ENCODE results near the gene TTLL11. TPM values are rescaled to one million over a fixed set of nuclear protein-coding genes. Genes with fewer than 3 reads are reported as not detected.

The TTLL11 gene
- total RNA-seq, 1 donor from 2014 or later, result 0.75 TPM

DNA sequence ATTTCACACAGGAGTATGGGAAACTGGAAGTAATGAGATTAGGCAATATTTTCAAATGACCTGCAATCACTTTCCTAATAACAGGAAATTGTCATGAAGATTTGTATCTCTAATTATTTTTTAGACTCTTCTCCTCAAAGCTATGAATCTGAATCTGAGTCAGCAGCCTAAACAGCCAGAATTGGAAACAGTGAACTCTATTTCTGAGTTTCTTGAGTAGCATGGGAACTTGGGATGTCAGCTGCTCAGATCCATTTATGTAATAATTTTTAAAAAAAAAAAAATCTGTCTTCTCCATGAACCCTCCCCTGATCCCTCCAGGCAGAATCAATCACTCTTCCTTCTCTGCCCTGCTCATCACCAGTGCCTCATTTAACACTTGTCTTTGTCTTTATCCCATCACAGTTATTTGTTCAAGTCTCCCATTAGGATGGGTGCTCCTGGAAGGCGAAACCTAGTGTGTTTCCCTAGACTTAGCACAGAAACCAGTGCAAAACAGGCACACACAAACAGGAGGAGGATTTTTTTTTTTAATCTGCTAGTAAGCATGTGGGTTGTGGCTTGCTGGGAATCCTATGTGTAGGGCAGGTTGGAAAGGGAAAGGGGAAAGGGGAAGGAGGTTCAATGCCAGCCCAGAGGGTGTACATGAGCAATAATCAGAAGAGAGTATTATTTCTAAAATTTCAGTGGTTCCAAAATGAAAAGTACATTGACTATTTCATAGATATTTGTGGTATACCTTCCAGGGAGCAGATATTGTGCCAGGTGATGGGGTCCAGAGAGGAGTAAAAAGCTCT, 186.8 kb downstream of the TTLL11 start:
- TF ChIP-seq, protein P1, sequence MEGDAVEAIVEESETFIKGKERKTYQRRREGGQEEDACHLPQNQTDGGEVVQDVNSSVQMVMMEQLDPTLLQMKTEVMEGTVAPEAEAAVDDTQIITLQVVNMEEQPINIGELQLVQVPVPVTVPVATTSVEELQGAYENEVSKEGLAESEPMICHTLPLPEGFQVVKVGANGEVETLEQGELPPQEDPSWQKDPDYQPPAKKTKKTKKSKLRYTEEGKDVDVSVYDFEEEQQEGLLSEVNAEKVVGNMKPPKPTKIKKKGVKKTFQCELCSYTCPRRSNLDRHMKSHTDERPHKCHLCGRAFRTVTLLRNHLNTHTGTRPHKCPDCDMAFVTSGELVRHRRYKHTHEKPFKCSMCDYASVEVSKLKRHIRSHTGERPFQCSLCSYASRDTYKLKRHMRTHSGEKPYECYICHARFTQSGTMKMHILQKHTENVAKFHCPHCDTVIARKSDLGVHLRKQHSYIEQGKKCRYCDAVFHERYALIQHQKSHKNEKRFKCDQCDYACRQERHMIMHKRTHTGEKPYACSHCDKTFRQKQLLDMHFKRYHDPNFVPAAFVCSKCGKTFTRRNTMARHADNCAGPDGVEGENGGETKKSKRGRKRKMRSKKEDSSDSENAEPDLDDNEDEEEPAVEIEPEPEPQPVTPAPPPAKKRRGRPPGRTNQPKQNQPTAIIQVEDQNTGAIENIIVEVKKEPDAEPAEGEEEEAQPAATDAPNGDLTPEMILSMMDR (IDR thresholded peaks at IDR 0.05), result no peak
- TF ChIP-seq EZH2 (IDR thresholded peaks at IDR 0.05) (no peak), EZH2phosphoT487 (IDR thresholded peaks at IDR 0.05) (no peak)
- H3K9ac ChIP-seq, result no peak overlapping the region
- H2AFZ ChIP-seq (replicated peaks), result no peak overlapping the region
- Mint-ChIP-seq H3K4me1 (peaks cover 2% of the 10 kb centered on the region), H3K27me3 (ENCODE audit: insufficient read depth, low read depth) (no peaks in the 10 kb centered on the region), H3K9me3 (no peaks in the 10 kb centered on the region), H3K36me3 (no peaks in the 10 kb centered on the region), H3K27ac (no peak overlapping the region), H3K4me3 (no peak overlapping the region)
- no peaks in the 10 kb centered on the region for H3F3A ChIP-seq (ENCODE audit: low read depth)
- H3K9me3 ChIP-seq (ENCODE audit: low read depth), result no peaks in the 10 kb centered on the region
- H3K27me3 ChIP-seq, result no peaks in the 10 kb centered on the region
- no peak overlapping the region for H3K4me2 ChIP-seq
- H3K4me1 ChIP-seq, result no peaks in the 10 kb centered on the region
- no peaks in the 10 kb centered on the region for H4K20me1 ChIP-seq (ENCODE audit: low read depth)
- no peak for DNase-seq (ENCODE audit: low spot score)
- no peaks in the 10 kb centered on the region for H3K36me3 ChIP-seq
- H3K4me3 ChIP-seq, result no peak overlapping the region
- H3K79me2 ChIP-seq (ENCODE audit: low read depth), result no peaks in the 10 kb centered on the region
- no peak overlapping the region for H3K27ac ChIP-seq

DNA sequence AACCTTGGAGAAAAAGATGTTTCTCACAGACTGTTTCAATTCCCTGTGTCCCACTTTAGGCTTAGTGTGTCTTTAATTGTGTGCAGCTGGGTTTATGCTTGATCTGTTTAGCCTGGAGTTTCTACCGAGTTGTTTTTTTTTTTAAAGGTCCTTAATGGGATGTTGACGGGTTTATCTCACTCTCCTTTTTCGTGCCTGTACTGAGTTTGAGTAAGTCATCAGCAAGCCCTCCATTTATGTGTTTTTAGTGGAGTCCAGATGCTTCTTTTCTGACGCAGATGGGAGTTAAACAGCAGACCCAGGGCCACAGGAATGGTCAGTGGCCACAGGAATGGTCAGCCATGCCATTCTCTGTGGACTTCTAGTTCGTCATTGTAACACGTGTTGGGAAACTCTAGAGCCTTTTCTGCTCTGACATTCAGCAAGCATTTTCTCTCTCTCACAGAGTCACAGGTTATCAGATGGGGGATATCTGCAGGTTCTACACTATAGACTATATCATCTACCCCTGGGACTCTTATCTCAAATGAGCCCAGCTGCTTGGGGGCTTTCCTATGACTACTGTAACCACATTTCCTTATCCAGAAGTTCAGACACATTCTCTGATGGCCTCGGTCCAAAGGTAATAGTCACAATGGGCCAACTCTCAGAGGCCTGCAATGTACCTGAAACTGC, 190.5 kb downstream of the TTLL11 start:
- Histone ChIP-seq H3K9me3 (ENCODE audit: low read depth) (peaks cover 11% of the 10 kb centered on the region), H3K79me2 (ENCODE audit: low read depth) (no peaks in the 10 kb centered on the region), H2AFZ (replicated peaks) (no peak overlapping the region), H3K4me2 (no peak overlapping the region), H3K9ac (no peak overlapping the region), H3K4me1 (peaks cover 8% of the 10 kb centered on the region), H3K4me3 (no peak overlapping the region), H4K20me1 (ENCODE audit: low read depth) (no peaks in the 10 kb centered on the region), H3K27me3 (no peaks in the 10 kb centered on the region), H3K27ac (no peak overlapping the region), H3K36me3 (no peaks in the 10 kb centered on the region), H3F3A (ENCODE audit: low read depth) (no peaks in the 10 kb centered on the region)
- no peak for TF ChIP-seq EZH2phosphoT487 (IDR thresholded peaks at IDR 0.05)
- H3K4me1 Mint-ChIP-seq, result peaks cover 12% of the 10 kb centered on the region
- no peak for DNase-seq (ENCODE audit: low spot score)
- no peak overlapping the region for H3K4me3 Mint-ChIP-seq
- H3K36me3 Mint-ChIP-seq, result peaks cover 2% of the 10 kb centered on the region
- peaks cover under 1% of the 10 kb centered on the region for H3K27me3 Mint-ChIP-seq (ENCODE audit: insufficient read depth, low read depth)
- H3K9me3 Mint-ChIP-seq, result peaks cover 7% of the 10 kb centered on the region
- no peak overlapping the region for H3K27ac Mint-ChIP-seq

DNA sequence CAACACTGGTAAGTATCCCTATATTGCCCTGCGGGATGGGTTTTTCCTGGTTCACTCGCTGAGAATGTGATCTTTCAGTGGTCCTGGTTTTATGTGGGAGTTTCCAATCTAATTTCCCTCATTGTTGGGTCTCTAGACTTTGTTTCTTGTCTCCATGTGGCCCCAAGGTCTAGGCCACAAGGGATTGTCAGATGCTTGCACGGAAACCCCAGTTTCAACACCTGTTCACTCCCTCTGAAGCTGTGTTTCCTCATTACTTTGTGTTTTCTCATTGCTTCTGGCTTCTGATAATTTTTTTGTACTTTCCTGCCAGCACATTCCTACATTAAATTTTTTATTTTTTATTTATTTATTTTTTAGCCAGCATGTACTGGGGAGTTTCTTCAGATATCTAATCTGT, 191.5 kb downstream of the TTLL11 start:
- Histone ChIP-seq H3F3A (ENCODE audit: low read depth) (peaks cover 3% of the 10 kb centered on the region), H3K4me2 (no peak overlapping the region), H3K9me3 (ENCODE audit: low read depth) (peaks cover 11% of the 10 kb centered on the region), H3K79me2 (ENCODE audit: low read depth) (no peaks in the 10 kb centered on the region), H3K4me1 (peaks cover 8% of the 10 kb centered on the region), H3K27ac (no peak overlapping the region), H2AFZ (replicated peaks) (no peak overlapping the region), H3K36me3 (no peaks in the 10 kb centered on the region), H3K4me3 (no peak overlapping the region), H4K20me1 (ENCODE audit: low read depth) (no peaks in the 10 kb centered on the region), H3K9ac (no peak overlapping the region), H3K27me3 (no peaks in the 10 kb centered on the region)
- Mint-ChIP-seq H3K27ac (no peak overlapping the region), H3K27me3 (ENCODE audit: insufficient read depth, low read depth) (peaks cover 4% of the 10 kb centered on the region), H3K36me3 (peaks cover 2% of the 10 kb centered on the region), H3K4me3 (no peak overlapping the region), H3K9me3 (peaks cover 7% of the 10 kb centered on the region), H3K4me1 (peaks cover 22% of the 10 kb centered on the region)
- no peak for TF ChIP-seq EZH2phosphoT487 (IDR thresholded peaks at IDR 0.05)
- TF ChIP-seq, protein P1 (IDR thresholded peaks at IDR 0.05), result no peak
- TF ChIP-seq EZH2 (IDR thresholded peaks at IDR 0.05), result no peak
- no peak for DNase-seq (ENCODE audit: low spot score)

DNA sequence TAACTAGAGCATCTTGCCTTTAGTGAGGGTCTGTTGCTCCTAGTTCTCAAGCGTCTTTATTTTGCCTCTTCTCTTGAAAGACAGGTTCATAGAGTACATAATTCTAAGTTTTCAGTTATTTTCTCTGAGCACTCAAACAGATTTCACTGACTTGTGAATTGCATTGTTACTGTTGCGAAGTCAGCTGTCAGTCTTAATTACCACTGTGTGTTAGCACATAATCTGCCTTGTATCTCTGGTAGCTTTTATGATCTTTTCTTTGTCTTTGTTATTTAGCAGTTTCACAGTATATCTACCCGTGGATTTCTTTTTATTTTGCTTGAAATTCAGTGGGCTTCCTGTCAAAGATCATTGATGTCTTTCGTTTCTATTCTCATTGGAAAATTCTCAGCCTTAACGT, 192.9 kb downstream of the TTLL11 start:
- H3K4me1 Mint-ChIP-seq, result peaks cover 25% of the 10 kb centered on the region
- Histone ChIP-seq H3K27ac (no peak overlapping the region), H3K27me3 (no peaks in the 10 kb centered on the region), H4K20me1 (ENCODE audit: low read depth) (no peaks in the 10 kb centered on the region), H3K9ac (no peak overlapping the region), H3K4me2 (no peak overlapping the region), H3K9me3 (ENCODE audit: low read depth) (peaks cover 11% of the 10 kb centered on the region), H3K36me3 (no peaks in the 10 kb centered on the region), H3K4me1 (peaks cover 8% of the 10 kb centered on the region), H3K79me2 (ENCODE audit: low read depth) (no peaks in the 10 kb centered on the region), H2AFZ (replicated peaks) (no peak overlapping the region), H3F3A (ENCODE audit: low read depth) (peaks cover 18% of the 10 kb centered on the region), H3K4me3 (no peak overlapping the region)
- TF ChIP-seq EZH2 (IDR thresholded peaks at IDR 0.05) (no peak), EZH2phosphoT487 (IDR thresholded peaks at IDR 0.05) (no peak)
- TF ChIP-seq, protein P1 (IDR thresholded peaks at IDR 0.05), result no peak
- H3K9me3 Mint-ChIP-seq, result peaks cover 7% of the 10 kb centered on the region
- peaks cover 2% of the 10 kb centered on the region for H3K36me3 Mint-ChIP-seq
- peaks cover 6% of the 10 kb centered on the region for H3K27me3 Mint-ChIP-seq (ENCODE audit: insufficient read depth, low read depth)
- no peak overlapping the region for H3K27ac Mint-ChIP-seq
- no peak overlapping the region for H3K4me3 Mint-ChIP-seq
- no peak for DNase-seq (ENCODE audit: low spot score)

Measured in neural progenitor cell (in vitro differentiated cells).